GM12892 (cell line): Measurements from ENCODE around the gene ZNF407.

Source experiments
- POLR2A ChIP-seq: IDR thresholded peaks from 2 replicates; pipeline ENCODE4 v1.6.1; 2011; ENCODE audit warnings: low read depth, low read length, control low read depth
- TAF1 ChIP-seq: IDR thresholded peaks from 2 replicates; pipeline ENCODE4 v1.6.1; 2011; ENCODE audit warnings: low read depth, mild to moderate bottlenecking, control low read depth, low read length, borderline replicate concordance

DNA sequence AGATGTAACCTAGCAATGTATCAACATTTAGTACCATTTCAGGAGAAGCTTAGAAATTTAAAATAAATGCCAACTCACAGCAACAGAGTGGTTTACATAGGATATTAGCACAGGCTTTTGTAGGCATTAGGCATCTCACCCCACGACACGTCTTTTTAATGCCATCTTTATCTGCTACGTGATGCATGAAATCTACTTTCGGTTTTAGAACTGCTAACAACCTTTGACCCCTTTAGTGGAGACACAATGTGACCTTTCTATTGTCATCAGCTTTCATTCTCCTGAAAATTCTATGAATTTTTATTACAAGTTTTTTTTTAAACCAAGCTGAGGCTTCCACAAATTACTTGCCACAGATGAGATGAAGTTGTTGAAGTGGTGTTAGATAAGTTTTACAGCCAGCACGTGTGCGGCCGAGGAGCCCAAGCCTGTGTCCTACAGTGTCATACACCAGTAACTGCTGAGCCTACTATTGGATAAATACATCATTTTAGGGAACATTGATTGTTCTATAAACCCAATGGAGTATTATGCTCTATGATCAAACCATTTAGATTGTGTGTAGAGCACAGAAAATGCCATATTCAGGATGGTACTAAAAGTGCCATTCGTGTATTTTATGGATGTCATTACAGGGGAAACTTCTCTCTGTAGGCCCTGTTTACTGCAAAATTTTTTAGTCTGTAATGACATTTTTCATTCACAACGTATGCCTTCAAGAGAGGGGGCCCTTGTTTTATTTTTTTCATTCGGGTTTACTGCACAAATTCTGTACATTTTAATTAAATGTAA lies 459.7 kb downstream of the ZNF407 start:
- TF ChIP-seq TAF1 (no peak), POLR2A (no peak)
